Erythroblast (primary cell): ENCODE results near the gene DRC1.

ENCODE experiments used
- DNase-seq, 2 experiments: peaks; one replicate each; lab custom pipeline; 2025; lab: John Stamatoyannopoulos, UW
- GATA1 ChIP-seq: IDR thresholded peaks from 2 replicates; pipeline ENCODE4 v1.6.1; 2011; ENCODE audit warnings: low read depth, mild to moderate bottlenecking, control low read depth, low read length, moderate library complexity
- POLR2A ChIP-seq: IDR thresholded peaks from 2 replicates; pipeline ENCODE4 v1.6.1; 2011; ENCODE audit warnings: mild to moderate bottlenecking, low read length

Gene DRC1

GRCh38 chr2:26442301-26442700, 40.6 kb downstream of the DRC1 start:
- TF ChIP-seq POLR2A (no peak), GATA1 (no peak)
- no peak for DNase-seq

GRCh38 chr2:26442707-26443106, 41.0 kb downstream of the DRC1 start:
- TF ChIP-seq POLR2A (no peak), GATA1 (no peak)
- DNase-seq = no peak

GRCh38 chr2:26444236-26444635, 42.5 kb downstream of the DRC1 start:
- no peak for DNase-seq
- TF ChIP-seq POLR2A (no peak), GATA1 (no peak)

GRCh38 chr2:26448651-26449050, 46.9 kb downstream of the DRC1 start:
- TF ChIP-seq GATA1 (no peak), POLR2A (no peak)

GRCh38 chr2:26449278-26450030, 47.7 kb downstream of the DRC1 start:
- DNase-seq = no peak

More at GRCh38 chr2:26448651-26449050, 46.9 kb downstream of the DRC1 start:
- DNase-seq = no peak

GRCh38 chr2:26450031-26450635, 48.4 kb downstream of the DRC1 start:
- no peak for TF ChIP-seq GATA1
- TF ChIP-seq POLR2A = no peak
- DNase-seq = no peak

More at GRCh38 chr2:26449278-26450030, 47.7 kb downstream of the DRC1 start:
- no peak for TF ChIP-seq POLR2A
- no peak for TF ChIP-seq GATA1

GRCh38 chr2:26451700-26452099, 50.0 kb downstream of the DRC1 start:
- no peak for TF ChIP-seq GATA1
- no peak for TF ChIP-seq POLR2A
- DNase-seq = no peak

- DNase-seq = no peak
- no peak for TF ChIP-seq GATA1
Measured at GRCh38 chr2:26453421-26454329, 52.0 kb downstream of the DRC1 start.

GRCh38 chr2:26454561-26455001, 52.9 kb downstream of the DRC1 start:
- TF ChIP-seq GATA1 (no peak), POLR2A (no peak)
- no peak for DNase-seq

GRCh38 chr2:26455037-26455669, 53.4 kb downstream of the DRC1 start:
- DNase-seq = no peak
- TF ChIP-seq POLR2A = no peak
- no peak for TF ChIP-seq GATA1

- no peak for DNase-seq
Measured at GRCh38 chr2:26455670-26456439, 54.1 kb downstream of the DRC1 start.

GRCh38 chr2:26456440-26457250, 54.9 kb downstream of the DRC1 start:
- no peak for TF ChIP-seq GATA1
- TF ChIP-seq POLR2A = no peak
- peak in 1 of 2 experiments; percentile 38 for DNase-seq

More at GRCh38 chr2:26455670-26456439, 54.1 kb downstream of the DRC1 start:
- TF ChIP-seq POLR2A (no peak), GATA1 (no peak)
